ENCODE data around the gene PCGF5. TPM values are rescaled to one million over a fixed set of nuclear protein-coding genes. Genes with fewer than 3 reads are reported as not detected.

The PCGF5 gene
- total RNA-seq: 32.5 and 35.7 TPM in 2 replicates

GRCh38 chr10:91220194-91220953 lies at the start of gene PCGF5:
Gene PCGF5, plus strand, starts transcription at chr10:91220663. Its CDS starts 2,209 bp downstream, at chr10:91222872.

Other genes with a start within 250 kb of the PCGF5 start
- 11.5 and 12.3 TPM in 2 replicates for gene HECTD2, start 189.7 kb downstream of the PCGF5 start, total RNA-seq